Sigmoid colon (tissue), 7 donors: ENCODE results near the gene CEMP1. TPM values are rescaled to one million over a fixed set of nuclear protein-coding genes. Genes with fewer than 3 reads are reported as not detected.

ENCODE experiments used
- DNase-seq: peaks from one replicate; pipeline ENCODE4 v3.0.0-alpha.2; 2019
- H3K27ac ChIP-seq, 4 donors: fragments of 200-600 bp; sonication (generic); one replicate each; pipeline ENCODE4 v1.5.1; 2016 to 2019; ENCODE audit warnings: mild to moderate bottlenecking in 1 of 4
- H3K27me3 ChIP-seq, 3 donors: fragments of 200-600 bp; sonication (generic); one replicate each; pipeline ENCODE4 v1.5.1; 2019; ENCODE audit warnings: mild to moderate bottlenecking in 1 of 3
- H3K36me3 ChIP-seq, 4 donors: fragments of 200-600 bp; sonication (generic); one replicate each; pipeline ENCODE4 v1.5.1; 2016 to 2019
- H3K4me1 ChIP-seq, 4 donors: fragments of 200-600 bp; sonication (generic); one replicate each; pipeline ENCODE4 v1.5.1; 2017 to 2019
- H3K4me3 ChIP-seq, 4 donors: fragments of 200-600 bp; sonication (generic); one replicate each; pipeline ENCODE4 v1.5.1; 2017 to 2019; ENCODE audit warnings: mild to moderate bottlenecking in 2 of 4, moderate library complexity in 1 of 4
- H3K9me3 ChIP-seq, 4 donors: fragments of 200-600 bp in 3 of 4; sonication (generic) in 3 of 4; one replicate each; pipeline versions ENCODE4 v1.5.1 to v1.6.1; 2013 to 2019
- CTCF ChIP-seq, 4 experiments: fragments of 450-650 bp in 3 of 4; fragments of 200-600 bp in 1 of 4; IDR thresholded peaks; one replicate each; pipeline ENCODE4 v1.5.1; 2016 to 2019; ENCODE audit warnings: antibody characterized with exemption in 4 of 4, mild to moderate bottlenecking in 3 of 4, moderate library complexity in 2 of 4
- EP300 ChIP-seq, 4 donors: sonication (generic); formaldehyde crosslinking; IDR thresholded peaks; one replicate each; pipeline ENCODE4 v1.6.1; 2017; ENCODE audit warnings: antibody characterized with exemption in 4 of 4
- POLR2A ChIP-seq, 2 donors: fragments of 450-650 bp; IDR thresholded peaks; one replicate each; pipeline ENCODE4 v1.6.1; 2016; ENCODE audit warnings: antibody characterized with exemption in 2 of 2, mild to moderate bottlenecking in 2 of 2, moderate library complexity in 2 of 2
- POLR2AphosphoS5 ChIP-seq, 4 donors: sonication (generic); formaldehyde crosslinking; IDR thresholded peaks; one replicate each; pipeline ENCODE4 v1.6.1; 2017; ENCODE audit warnings: antibody characterized with exemption in 4 of 4
- WGBS, 2 donors: extraction: QIAGEN DNeasy Blood & Tissue Kit; methylation state at CpG; one replicate each; pipeline ENCODE4 v1.1.7; 2013; 5-methylcytosine and 5-hydroxymethylcytosine counted together
- intact Hi-C: fragments of 100-400 bp; cut with DNase I; formaldehyde crosslinking; loops from one replicate; pipeline ENCODE4 v1.15.1; 2023
- polyA plus RNA-seq, 3 donors: library from polyadenylated mRNA; stranded (reverse); fragments of 200-250 nt; gene quantifications; one replicate each; pipeline ENCODE4 v1.2.3, GENCODE V29; 2013
- total RNA-seq, 4 donors: library from RNA; depleted of rRNA; stranded (reverse); fragments of >200 nt; gene quantifications; one replicate each; pipeline ENCODE4 v1.1.0, GENCODE V29; 2016
- donor health status: healthy with polysubstance abuse.
- donor health status: Bipolar disorder and iron deficiency.
- donor health status: healthy.

The CEMP1 gene
- total and polyA plus RNA-seq, 7 donors = 0.90 to 1.2 TPM; not detected in 5

GRCh38 chr16:2496223-2497115 is 34.7 kb downstream of the CEMP1 start:
- no peaks in the 10 kb centered on the region for H3K27me3 ChIP-seq
- H3K9me3 ChIP-seq = no peaks in the 10 kb centered on the region
- peaks cover 0 to 29% (median 7%) of the 10 kb centered on the region in 4 donors for H3K36me3 ChIP-seq
- peak overlapping the region in 2 of 4 donors; percentile 20 to 27 for H3K27ac ChIP-seq
- intact Hi-C loops = no loop called here
- 96% methylated on average over 62 of the region's 62 CpGs for whole genome bisulfite sequencing, 2 donors
- DNase-seq = no peak
- H3K4me3 ChIP-seq = no peak overlapping the region
- no peak for TF ChIP-seq POLR2A (IDR thresholded peaks at IDR 0.05)
- TF ChIP-seq CTCF (IDR thresholded peaks at IDR 0.05) = no peak
- TF ChIP-seq EP300 (IDR thresholded peaks at IDR 0.05) = no peak
- no peak for TF ChIP-seq POLR2AphosphoS5 (IDR thresholded peaks at IDR 0.05)
- H3K4me1 ChIP-seq = peaks cover 0 to 28% (median 18%) of the 10 kb centered on the region in 4 donors

GRCh38 chr16:2495041-2495440 is 36.2 kb downstream of the CEMP1 start:
- WGBS, 2 donors = 95% methylated on average over 5 of the region's 5 CpGs
- intact Hi-C loops = no loop called here
- TF ChIP-seq POLR2AphosphoS5 (IDR thresholded peaks at IDR 0.05) = no peak
- TF ChIP-seq CTCF (IDR thresholded peaks at IDR 0.05) = no peak
- no peak for TF ChIP-seq POLR2A (IDR thresholded peaks at IDR 0.05)
- no peak for TF ChIP-seq EP300 (IDR thresholded peaks at IDR 0.05)
- H3K36me3 ChIP-seq = peaks cover 0 to 36% (median 7%) of the 10 kb centered on the region in 4 donors
- H3K9me3 ChIP-seq = no peaks in the 10 kb centered on the region
- H3K27me3 ChIP-seq = no peaks in the 10 kb centered on the region
- no peak overlapping the region for H3K4me3 ChIP-seq
- peaks cover 0 to 20% (median 11%) of the 10 kb centered on the region in 4 donors for H3K4me1 ChIP-seq
- DNase-seq = no peak
- H3K27ac ChIP-seq = no peak overlapping the region

- Histone ChIP-seq H3K9me3 (no peaks in the 10 kb centered on the region), H3K36me3 (peaks cover 0 to 34% (median 7%) of the 10 kb centered on the region in 4 donors), H3K4me3 (no peak overlapping the region), H3K27me3 (no peaks in the 10 kb centered on the region), H3K4me1 (peaks cover 0 to 20% (median 11%) of the 10 kb centered on the region in 4 donors), H3K27ac (no peak overlapping the region)
- intact Hi-C loops = no loop called here
- 94 to 97% methylated on average over 5 of the region's 5 CpGs for WGBS, 2 donors
- TF ChIP-seq CTCF (IDR thresholded peaks at IDR 0.05) (no peak), POLR2A (IDR thresholded peaks at IDR 0.05) (no peak)
- DNase-seq = no peak
These were observed 36.6 kb downstream of the CEMP1 start for GRCh38 chr16:2494616-2495015.

- intact Hi-C loops = no loop called here
- Histone ChIP-seq H3K27ac (no peak overlapping the region), H3K9me3 (no peaks in the 10 kb centered on the region), H3K4me1 (peaks cover 0 to 18% (median 11%) of the 10 kb centered on the region in 4 donors), H3K27me3 (no peaks in the 10 kb centered on the region), H3K4me3 (no peak overlapping the region), H3K36me3 (peaks cover 0 to 32% (median 3%) of the 10 kb centered on the region in 4 donors)
- no peak for TF ChIP-seq POLR2A (IDR thresholded peaks at IDR 0.05)
- no peak for TF ChIP-seq CTCF (IDR thresholded peaks at IDR 0.05)
- TF ChIP-seq EP300 (IDR thresholded peaks at IDR 0.05) = no peak
- TF ChIP-seq POLR2AphosphoS5 (IDR thresholded peaks at IDR 0.05) = no peak
- DNase-seq = no peak
- 92 to 94% methylated on average over 6 of the region's 6 CpGs for WGBS, 2 donors
These were observed 37.6 kb downstream of the CEMP1 start for GRCh38 chr16:2493605-2494004.
